ENCODE results near the gene GLIPR2. TPM values are rescaled to one million over a fixed set of nuclear protein-coding genes. Genes with fewer than 3 reads are reported as not detected.

GLIPR2 gene
- total RNA-seq, 1 experiment from 2014 or later: 1.6 TPM

DNA sequence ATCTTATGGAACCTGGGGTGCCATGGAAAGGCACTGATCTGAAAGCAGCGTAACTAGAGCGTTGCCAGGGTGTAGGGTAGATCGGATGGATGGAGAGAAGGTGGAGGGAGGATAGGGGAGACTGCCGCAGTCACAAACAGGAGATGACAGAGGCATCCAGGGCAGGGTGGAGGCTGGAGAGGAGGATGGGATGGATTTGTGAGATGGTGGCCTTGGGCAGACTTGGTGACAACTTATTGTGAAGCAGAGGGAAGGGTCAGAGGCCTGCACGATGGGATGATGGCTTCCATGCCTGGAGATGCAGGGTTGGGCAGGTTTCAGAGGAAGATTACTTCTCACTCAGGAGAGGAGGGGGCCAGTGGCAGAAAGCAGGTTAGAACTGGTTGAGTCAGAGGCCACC lies 2.4 kb downstream of the GLIPR2 start:
- ChIA-PET POLR2A (no interaction called here), CTCF (no interaction called here)
- H3K4me1 Mint-ChIP-seq (ENCODE audit: low read depth, unreplicated experiment): no peaks in the 10 kb centered on the region
- H3K4me3 ChIP-seq (ENCODE audit: low read depth, low read length): no peak overlapping the region
- intact Hi-C loops (cut with micrococcal nuclease; ENCODE audit: unreplicated experiment): no loop called here
- no TSS peak for BruUV-seq (replicated peaks)
- peaks cover 5% of the 10 kb centered on the region for H3K27me3 Mint-ChIP-seq (ENCODE audit: insufficient read depth, unreplicated experiment)
- no peaks in the 10 kb centered on the region for H3K9me3 ChIP-seq
- no peaks in the 10 kb centered on the region for H3K36me3 ChIP-seq (ENCODE audit: control insufficient read depth, insufficient read depth, low read length)
- H3K36me3 Mint-ChIP-seq (ENCODE audit: insufficient read depth, unreplicated experiment): peaks cover 9% of the 10 kb centered on the region
- no peak for DNase-seq
- 0 out of 2 replicates have a peak, but pooled peaks cover 8% of the 10 kb centered on the region for H3K4me1 ChIP-seq
- H3K27me3 ChIP-seq (replicated peaks; ENCODE audit: control insufficient read depth, insufficient read depth, low read length): no peaks in the 10 kb centered on the region; the same call in none of the 2 replicates
- TF ChIP-seq, protein P1, sequence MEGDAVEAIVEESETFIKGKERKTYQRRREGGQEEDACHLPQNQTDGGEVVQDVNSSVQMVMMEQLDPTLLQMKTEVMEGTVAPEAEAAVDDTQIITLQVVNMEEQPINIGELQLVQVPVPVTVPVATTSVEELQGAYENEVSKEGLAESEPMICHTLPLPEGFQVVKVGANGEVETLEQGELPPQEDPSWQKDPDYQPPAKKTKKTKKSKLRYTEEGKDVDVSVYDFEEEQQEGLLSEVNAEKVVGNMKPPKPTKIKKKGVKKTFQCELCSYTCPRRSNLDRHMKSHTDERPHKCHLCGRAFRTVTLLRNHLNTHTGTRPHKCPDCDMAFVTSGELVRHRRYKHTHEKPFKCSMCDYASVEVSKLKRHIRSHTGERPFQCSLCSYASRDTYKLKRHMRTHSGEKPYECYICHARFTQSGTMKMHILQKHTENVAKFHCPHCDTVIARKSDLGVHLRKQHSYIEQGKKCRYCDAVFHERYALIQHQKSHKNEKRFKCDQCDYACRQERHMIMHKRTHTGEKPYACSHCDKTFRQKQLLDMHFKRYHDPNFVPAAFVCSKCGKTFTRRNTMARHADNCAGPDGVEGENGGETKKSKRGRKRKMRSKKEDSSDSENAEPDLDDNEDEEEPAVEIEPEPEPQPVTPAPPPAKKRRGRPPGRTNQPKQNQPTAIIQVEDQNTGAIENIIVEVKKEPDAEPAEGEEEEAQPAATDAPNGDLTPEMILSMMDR (IDR thresholded peaks at IDR 0.05; ENCODE audit: insufficient read depth in 1 of 2, low read depth in 1 of 2, low read length in 1 of 2, severe bottlenecking in 1 of 2, unreplicated experiment in 1 of 2): no peak
- H3K27ac Mint-ChIP-seq (ENCODE audit: unreplicated experiment): no peak overlapping the region
- no peaks in the 10 kb centered on the region for H3K9me3 Mint-ChIP-seq (ENCODE audit: unreplicated experiment)
- H3K4me3 Mint-ChIP-seq (ENCODE audit: unreplicated experiment): no peak overlapping the region

DNA sequence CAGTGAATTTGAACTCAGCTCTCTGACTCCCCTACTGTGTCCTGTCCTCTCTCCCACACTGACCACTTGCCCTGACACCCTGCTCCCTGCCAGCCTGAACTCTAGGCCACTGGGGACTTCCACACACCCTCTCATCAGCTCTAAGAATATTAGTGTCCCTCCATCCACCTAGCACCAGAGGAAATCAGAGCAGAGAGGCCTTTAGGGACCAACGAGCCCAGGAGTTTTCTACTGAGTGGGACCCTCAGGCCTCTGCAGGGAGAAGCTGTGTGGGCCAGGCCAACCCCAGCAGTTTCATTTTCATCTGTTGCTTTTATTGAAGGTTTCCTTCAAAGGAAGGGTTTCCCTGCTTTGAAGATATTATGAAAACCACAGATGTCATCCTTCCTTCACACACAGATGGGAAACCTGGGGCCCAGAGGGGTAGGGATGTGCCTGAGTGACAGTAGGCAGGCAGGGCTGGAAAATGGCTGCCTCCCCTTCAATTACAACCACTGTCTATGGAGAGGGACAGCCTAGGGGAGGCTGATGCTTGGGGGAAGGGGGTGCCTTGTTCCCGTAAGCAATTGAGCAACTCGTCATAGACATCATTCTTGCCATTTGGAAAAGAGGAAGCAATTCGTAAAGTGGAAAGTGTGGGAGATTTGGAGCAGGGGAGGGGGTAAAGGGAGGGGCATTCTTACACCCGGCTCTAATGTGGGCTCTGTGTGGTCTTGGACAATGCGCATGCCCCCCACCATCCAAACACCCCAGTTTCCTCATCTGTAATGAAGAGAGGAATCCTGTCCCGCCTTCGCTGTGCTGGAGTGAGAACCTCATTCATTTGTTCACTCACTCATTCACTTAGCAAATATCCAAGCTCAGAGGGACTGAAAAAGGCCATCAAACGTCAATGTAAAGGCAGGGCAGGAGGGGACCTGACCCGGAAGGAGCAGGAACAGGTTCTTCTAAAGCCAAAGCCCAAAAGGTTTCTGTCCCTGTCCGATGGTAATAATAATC lies 3.9 kb downstream of the GLIPR2 start:
- ChIA-PET POLR2A (no interaction called here), CTCF (no interaction called here)
- Histone ChIP-seq H3K4me1 (0 out of 2 replicates have a peak, but pooled peaks cover 8% of the 10 kb centered on the region), H3K27me3 (replicated peaks; ENCODE audit: control insufficient read depth, insufficient read depth, low read length) (no peaks in the 10 kb centered on the region; the same call in 1 of the 2 replicates), H3K4me3 (ENCODE audit: low read depth, low read length) (no peak overlapping the region), H3K9me3 (peaks cover 6% of the 10 kb centered on the region; the same call in 1 of the 2 replicates), H3K36me3 (ENCODE audit: control insufficient read depth, insufficient read depth, low read length) (no peaks in the 10 kb centered on the region)
- TF ChIP-seq, protein P1 (IDR thresholded peaks at IDR 0.05; ENCODE audit: insufficient read depth in 1 of 2, low read depth in 1 of 2, low read length in 1 of 2, severe bottlenecking in 1 of 2, unreplicated experiment in 1 of 2): no peak
- Mint-ChIP-seq H3K4me1 (ENCODE audit: low read depth, unreplicated experiment) (no peaks in the 10 kb centered on the region), H3K9me3 (ENCODE audit: unreplicated experiment) (peaks cover 5% of the 10 kb centered on the region), H3K27me3 (ENCODE audit: insufficient read depth, unreplicated experiment) (peaks cover 5% of the 10 kb centered on the region), H3K27ac (ENCODE audit: unreplicated experiment) (no peak overlapping the region), H3K36me3 (ENCODE audit: insufficient read depth, unreplicated experiment) (peaks cover 9% of the 10 kb centered on the region), H3K4me3 (ENCODE audit: unreplicated experiment) (no peak overlapping the region)
- intact Hi-C loops (cut with micrococcal nuclease; ENCODE audit: unreplicated experiment): loop anchor here (1.0 kb wide), 1 partner anchor 26 kb away; no protein-coding TSS in a partner anchor
- DNase-seq: no peak
- BruUV-seq (replicated peaks): no TSS peak

DNA sequence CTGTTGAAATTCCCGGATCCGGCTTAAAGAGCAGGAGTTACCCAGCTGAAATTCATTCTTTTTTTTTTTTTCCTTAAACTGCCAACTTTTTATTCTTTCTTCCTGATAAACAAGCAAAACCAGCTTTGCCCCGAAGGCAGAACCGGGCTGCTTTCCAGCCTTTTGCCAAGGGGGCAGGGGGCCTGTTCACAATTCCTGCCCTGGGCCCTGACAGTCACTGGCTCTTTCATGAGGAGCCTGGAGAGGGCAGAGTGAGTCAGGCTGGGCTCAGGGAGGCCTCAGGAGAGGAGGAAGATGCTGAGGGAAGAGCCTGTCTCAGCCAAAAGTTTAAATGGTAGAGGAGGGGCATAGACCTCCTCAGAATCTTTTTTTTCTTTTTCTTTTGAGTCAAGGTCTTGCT lies 4.8 kb downstream of the GLIPR2 start:
- ChIA-PET POLR2A (no interaction called here), CTCF (no interaction called here)
- Histone ChIP-seq H3K9me3 (peaks cover 6% of the 10 kb centered on the region; the same call in 1 of the 2 replicates), H3K27me3 (replicated peaks; ENCODE audit: control insufficient read depth, insufficient read depth, low read length) (no peaks in the 10 kb centered on the region), H3K36me3 (ENCODE audit: control insufficient read depth, insufficient read depth, low read length) (no peaks in the 10 kb centered on the region), H3K4me1 (0 out of 2 replicates have a peak, but pooled peaks cover 3% of the 10 kb centered on the region), H3K4me3 (ENCODE audit: low read depth, low read length) (no peak overlapping the region)
- no peak for DNase-seq
- no peak overlapping the region for H3K4me3 Mint-ChIP-seq (ENCODE audit: unreplicated experiment)
- TF ChIP-seq, protein P1 (IDR thresholded peaks at IDR 0.05; ENCODE audit: insufficient read depth in 1 of 2, low read depth in 1 of 2, low read length in 1 of 2, severe bottlenecking in 1 of 2, unreplicated experiment in 1 of 2): no peak
- H3K27me3 Mint-ChIP-seq (ENCODE audit: insufficient read depth, unreplicated experiment): peaks cover 5% of the 10 kb centered on the region
- H3K36me3 Mint-ChIP-seq (ENCODE audit: insufficient read depth, unreplicated experiment): peaks cover 9% of the 10 kb centered on the region
- BruUV-seq (replicated peaks): no TSS peak
- intact Hi-C loops (cut with micrococcal nuclease; ENCODE audit: unreplicated experiment): loop anchor here (1.0 kb wide), 1 partner anchor 25 kb away; no protein-coding TSS in a partner anchor
- H3K9me3 Mint-ChIP-seq (ENCODE audit: unreplicated experiment): peaks cover 14% of the 10 kb centered on the region
- no peaks in the 10 kb centered on the region for H3K4me1 Mint-ChIP-seq (ENCODE audit: low read depth, unreplicated experiment)
- no peak overlapping the region for H3K27ac Mint-ChIP-seq (ENCODE audit: unreplicated experiment)

Data from Caco-2 (cell line).